Measurements from ENCODE around the gene IQGAP2.

Gene IQGAP2

GRCh38 chr5:76490960-76491359 lies 87.9 kb downstream of the IQGAP2 start:
- Histone ChIP-seq H3K4me1 (ENCODE audit: control insufficient read depth, low read length) (no peaks in the 10 kb centered on the region), H3K9me3 (ENCODE audit: control insufficient read depth, insufficient read depth, low read length) (no peaks in the 10 kb centered on the region), H3K27ac (ENCODE audit: low read depth, low read length) (no peak overlapping the region), H3K36me3 (ENCODE audit: control insufficient read depth, low read length) (no peaks in the 10 kb centered on the region), H3F3A (ENCODE audit: control insufficient read depth, insufficient read depth) (no peaks in the 10 kb centered on the region), H3K4me3 (ENCODE audit: low read length) (no peak overlapping the region), H4K20me1 (ENCODE audit: control insufficient read depth, insufficient read depth, low read depth, low read length) (no peaks in the 10 kb centered on the region), H3K9me2 (replicated peaks; ENCODE audit: control insufficient read depth, low read length) (no peaks in the 10 kb centered on the region), H3K27me3 (ENCODE audit: control insufficient read depth, low read length) (no peaks in the 10 kb centered on the region), H3K79me2 (ENCODE audit: control insufficient read depth, low read length) (peaks cover 10% of the 10 kb centered on the region), H3K4me2 (ENCODE audit: low read length) (no peak overlapping the region)
- no peak for TF ChIP-seq EZH2phosphoT487 (IDR thresholded peaks at IDR 0.05; ENCODE audit: borderline replicate concordance, low read length)
- TF ChIP-seq CTCF (IDR thresholded peaks at IDR 0.05; ENCODE audit: low read depth, low read length, poor library complexity, severe bottlenecking), result no peak

DNA sequence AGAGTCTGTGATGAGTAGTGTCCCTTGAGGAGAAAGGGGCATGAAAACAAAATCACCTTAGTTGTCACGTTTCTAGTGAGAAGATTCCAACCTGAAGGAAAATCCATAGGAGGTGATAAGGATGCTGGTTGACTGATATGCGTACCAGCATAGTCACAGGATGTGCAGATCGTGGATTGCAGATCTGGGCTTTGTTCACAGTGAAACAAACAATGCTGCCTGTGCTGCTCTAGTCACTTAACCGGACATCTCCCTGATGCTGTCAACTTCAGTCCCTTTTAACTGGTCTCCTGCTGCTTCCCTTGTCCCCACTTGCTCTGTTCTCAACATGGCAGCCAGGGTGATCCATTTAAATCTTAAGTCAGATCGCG lies 89.7 kb downstream of the IQGAP2 start:
- Histone ChIP-seq H4K20me1 (ENCODE audit: control insufficient read depth, insufficient read depth, low read depth, low read length) (no peaks in the 10 kb centered on the region), H3F3A (ENCODE audit: control insufficient read depth, insufficient read depth) (no peaks in the 10 kb centered on the region), H3K27me3 (ENCODE audit: control insufficient read depth, low read length) (no peaks in the 10 kb centered on the region), H3K9me3 (ENCODE audit: control insufficient read depth, insufficient read depth, low read length) (no peaks in the 10 kb centered on the region), H3K79me2 (ENCODE audit: control insufficient read depth, low read length) (peaks cover 10% of the 10 kb centered on the region), H3K27ac (ENCODE audit: low read depth, low read length) (no peak overlapping the region), H3K4me1 (ENCODE audit: control insufficient read depth, low read length) (no peaks in the 10 kb centered on the region), H3K9me2 (replicated peaks; ENCODE audit: control insufficient read depth, low read length) (no peaks in the 10 kb centered on the region), H3K4me2 (ENCODE audit: low read length) (no peak overlapping the region), H3K4me3 (ENCODE audit: low read length) (no peak overlapping the region), H3K36me3 (ENCODE audit: control insufficient read depth, low read length) (no peaks in the 10 kb centered on the region)
- TF ChIP-seq EZH2phosphoT487 (IDR thresholded peaks at IDR 0.05; ENCODE audit: borderline replicate concordance, low read length) (no peak), CTCF (IDR thresholded peaks at IDR 0.05; ENCODE audit: low read depth, low read length, poor library complexity, severe bottlenecking) (no peak)

- no peaks in the 10 kb centered on the region for H3K4me1 ChIP-seq (ENCODE audit: control insufficient read depth, low read length)
- no peaks in the 10 kb centered on the region for H3F3A ChIP-seq (ENCODE audit: control insufficient read depth, insufficient read depth)
- no peaks in the 10 kb centered on the region for H3K9me3 ChIP-seq (ENCODE audit: control insufficient read depth, insufficient read depth, low read length)
These were observed 90.2 kb downstream of the IQGAP2 start for GRCh38 chr5:76493190-76493837.

More at GRCh38 chr5:76493190-76493837, 90.2 kb downstream of the IQGAP2 start:
- Histone ChIP-seq H3K79me2 (ENCODE audit: control insufficient read depth, low read length) (peaks cover 12% of the 10 kb centered on the region), H3K27ac (ENCODE audit: low read depth, low read length) (no peak overlapping the region), H4K20me1 (ENCODE audit: control insufficient read depth, insufficient read depth, low read depth, low read length) (no peaks in the 10 kb centered on the region), H3K4me2 (ENCODE audit: low read length) (no peak overlapping the region), H3K9me2 (replicated peaks; ENCODE audit: control insufficient read depth, low read length) (no peaks in the 10 kb centered on the region), H3K4me3 (ENCODE audit: low read length) (no peak overlapping the region), H3K27me3 (ENCODE audit: control insufficient read depth, low read length) (no peaks in the 10 kb centered on the region), H3K36me3 (ENCODE audit: control insufficient read depth, low read length) (no peaks in the 10 kb centered on the region)
- TF ChIP-seq EZH2phosphoT487 (IDR thresholded peaks at IDR 0.05; ENCODE audit: borderline replicate concordance, low read length), result no peak
- no peak for TF ChIP-seq CTCF (IDR thresholded peaks at IDR 0.05; ENCODE audit: low read depth, low read length, poor library complexity, severe bottlenecking)

Data from DOHH2 (cell line).